Loucy (cell line): ENCODE measurements around the gene RTN3.
A peak's percentile ranks its signal among the peaks of the same experiment; 100 is the strongest.

Source experiments
- H2AFZ ChIP-seq: fragments of 200-600 bp; sonication (generic); 2 replicates; pipeline ENCODE4 v1.6.0; 2016; ENCODE audit warnings: antibody characterized with exemption, mild to moderate bottlenecking, low read length, moderate library complexity
- H3F3A ChIP-seq: fragments of 200-600 bp; 2 replicates; pipeline ENCODE4 v1.6.0; 2016; ENCODE audit warnings: antibody characterized with exemption, low read depth, mild to moderate bottlenecking
- H3K27me3 ChIP-seq: fragments of 200-600 bp; sonication (generic); 2 replicates; pipeline ENCODE4 v1.6.1; 2014; ENCODE audit warnings: low read length, mild to moderate bottlenecking; ENCODE audit not compliant: insufficient read depth, poor library complexity, severe bottlenecking
- H3K36me3 ChIP-seq: fragments of 200-600 bp; sonication (generic); 2 replicates; pipeline ENCODE4 v1.6.1; 2016; ENCODE audit warnings: low read length; ENCODE audit not compliant: insufficient read depth
- H3K4me1 ChIP-seq: fragments of 200-600 bp; sonication (generic); 2 replicates; pipeline ENCODE4 v1.5.1; 2014; ENCODE audit warnings: low read length, mild to moderate bottlenecking; ENCODE audit not compliant: insufficient read depth, poor library complexity, severe bottlenecking
- H3K4me2 ChIP-seq: fragments of 200-600 bp; sonication (generic); 2 replicates; pipeline ENCODE4 v1.6.0; 2014; ENCODE audit warnings: antibody characterized with exemption, low read length, low read depth, mild to moderate bottlenecking; ENCODE audit not compliant: poor library complexity, severe bottlenecking
- H3K4me3 ChIP-seq: fragments of 200-600 bp; sonication (generic); 2 replicates; pipeline ENCODE4 v1.5.1; 2014; ENCODE audit warnings: low read length, mild to moderate bottlenecking, mixed read lengths; ENCODE audit not compliant: poor library complexity, severe bottlenecking
- H3K79me2 ChIP-seq: fragments of 200-600 bp; sonication (generic); 2 replicates; pipeline ENCODE4 v1.6.1; 2014; ENCODE audit warnings: low read length; ENCODE audit not compliant: insufficient read depth
- H3K9ac ChIP-seq: fragments of 200-600 bp; sonication (generic); 2 replicates; pipeline ENCODE4 v1.6.0; 2014; ENCODE audit warnings: mild to moderate bottlenecking, low read depth, low read length, moderate library complexity; ENCODE audit not compliant: poor library complexity, severe bottlenecking
- H3K9me2 ChIP-seq: fragments of 200-600 bp; sonication (generic); replicated peaks from 2 replicates; pipeline ENCODE4 v1.6.1; 2016; ENCODE audit warnings: low read depth, low read length, mixed read lengths
- H3K9me3 ChIP-seq: fragments of 200-600 bp; sonication (generic); 2 replicates; pipeline ENCODE4 v1.6.1; 2014; ENCODE audit warnings: mild to moderate bottlenecking, antibody characterized with exemption, low read length, low read depth; ENCODE audit not compliant: insufficient read depth
- H4K20me1 ChIP-seq: fragments of 200-600 bp; sonication (generic); 2 replicates; pipeline ENCODE4 v1.6.0; 2014; ENCODE audit warnings: antibody characterized with exemption, low read length, mild to moderate bottlenecking; ENCODE audit not compliant: insufficient read depth, poor library complexity, severe bottlenecking
- EZH2phosphoT487 ChIP-seq: fragments of 200-600 bp; IDR thresholded peaks from 2 replicates; pipeline ENCODE4 v1.6.1; 2018; ENCODE audit warnings: antibody characterized with exemption, mild to moderate bottlenecking, moderate library complexity, borderline replicate concordance
- TF ChIP-seq, protein P1 (sequence below): fragments of 200-600 bp; sonication (generic); conservative IDR thresholded peaks from 2 replicates; pipeline ENCODE4 v1.5.1; 2014; ENCODE audit warnings: mild to moderate bottlenecking, antibody characterized with exemption, low read length

The RTN3 gene

DNA sequence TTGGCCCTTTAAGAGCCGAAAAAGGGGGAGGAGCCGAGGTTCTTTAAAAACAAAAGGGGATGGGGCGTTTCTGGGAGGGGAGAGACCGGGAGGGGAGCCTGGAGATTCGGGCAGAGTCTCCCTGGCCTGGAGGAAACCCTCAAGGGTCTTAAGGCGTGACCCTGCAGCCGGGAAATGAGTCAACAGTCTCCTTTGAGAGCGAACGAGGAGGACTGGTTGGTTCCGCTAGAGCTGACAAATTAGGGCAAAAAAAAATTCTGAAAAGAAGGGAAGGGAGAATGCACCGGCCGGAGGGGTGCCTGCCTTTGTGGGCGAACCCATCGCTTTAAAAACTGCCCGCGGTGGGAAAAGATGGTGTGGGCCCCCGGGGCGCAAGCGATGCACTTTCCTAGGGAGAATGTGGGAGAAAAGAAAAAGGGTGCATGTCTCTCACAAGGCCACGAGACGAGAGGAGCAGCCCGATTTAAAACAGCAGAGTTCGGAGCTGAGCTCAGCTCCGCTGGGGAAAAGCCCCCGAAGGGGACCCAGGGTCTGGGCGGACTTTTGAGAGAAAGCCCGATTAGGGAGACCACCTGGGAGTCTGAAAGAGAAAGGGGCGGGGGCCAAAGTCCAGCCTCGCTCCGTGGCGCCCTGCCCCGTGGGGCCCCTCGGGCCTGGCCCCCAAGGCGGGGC, 86.4 kb downstream of the RTN3 start:
- Histone ChIP-seq H3K79me2 (peaks cover 28% of the 10 kb centered on the region), H2AFZ (peak overlapping the region; percentile 34; the same call in 1 of the 2 replicates), H3F3A (peaks cover 4% of the 10 kb centered on the region; the same call in 1 of the 2 replicates), H3K4me2 (peak overlapping the region; percentile 98), H3K9me2 (no peaks in the 10 kb centered on the region), H4K20me1 (peaks cover 35% of the 10 kb centered on the region), H3K4me1 (peaks cover 38% of the 10 kb centered on the region), H3K4me3 (peak overlapping the region; percentile 98), H3K9ac (peak overlapping the region; percentile 74), H3K27me3 (peaks cover 8% of the 10 kb centered on the region), H3K9me3 (no peaks in the 10 kb centered on the region), H3K36me3 (no peaks in the 10 kb centered on the region)
- TF ChIP-seq, protein P1, sequence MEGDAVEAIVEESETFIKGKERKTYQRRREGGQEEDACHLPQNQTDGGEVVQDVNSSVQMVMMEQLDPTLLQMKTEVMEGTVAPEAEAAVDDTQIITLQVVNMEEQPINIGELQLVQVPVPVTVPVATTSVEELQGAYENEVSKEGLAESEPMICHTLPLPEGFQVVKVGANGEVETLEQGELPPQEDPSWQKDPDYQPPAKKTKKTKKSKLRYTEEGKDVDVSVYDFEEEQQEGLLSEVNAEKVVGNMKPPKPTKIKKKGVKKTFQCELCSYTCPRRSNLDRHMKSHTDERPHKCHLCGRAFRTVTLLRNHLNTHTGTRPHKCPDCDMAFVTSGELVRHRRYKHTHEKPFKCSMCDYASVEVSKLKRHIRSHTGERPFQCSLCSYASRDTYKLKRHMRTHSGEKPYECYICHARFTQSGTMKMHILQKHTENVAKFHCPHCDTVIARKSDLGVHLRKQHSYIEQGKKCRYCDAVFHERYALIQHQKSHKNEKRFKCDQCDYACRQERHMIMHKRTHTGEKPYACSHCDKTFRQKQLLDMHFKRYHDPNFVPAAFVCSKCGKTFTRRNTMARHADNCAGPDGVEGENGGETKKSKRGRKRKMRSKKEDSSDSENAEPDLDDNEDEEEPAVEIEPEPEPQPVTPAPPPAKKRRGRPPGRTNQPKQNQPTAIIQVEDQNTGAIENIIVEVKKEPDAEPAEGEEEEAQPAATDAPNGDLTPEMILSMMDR: no peak
- TF ChIP-seq EZH2phosphoT487: no peak

DNA sequence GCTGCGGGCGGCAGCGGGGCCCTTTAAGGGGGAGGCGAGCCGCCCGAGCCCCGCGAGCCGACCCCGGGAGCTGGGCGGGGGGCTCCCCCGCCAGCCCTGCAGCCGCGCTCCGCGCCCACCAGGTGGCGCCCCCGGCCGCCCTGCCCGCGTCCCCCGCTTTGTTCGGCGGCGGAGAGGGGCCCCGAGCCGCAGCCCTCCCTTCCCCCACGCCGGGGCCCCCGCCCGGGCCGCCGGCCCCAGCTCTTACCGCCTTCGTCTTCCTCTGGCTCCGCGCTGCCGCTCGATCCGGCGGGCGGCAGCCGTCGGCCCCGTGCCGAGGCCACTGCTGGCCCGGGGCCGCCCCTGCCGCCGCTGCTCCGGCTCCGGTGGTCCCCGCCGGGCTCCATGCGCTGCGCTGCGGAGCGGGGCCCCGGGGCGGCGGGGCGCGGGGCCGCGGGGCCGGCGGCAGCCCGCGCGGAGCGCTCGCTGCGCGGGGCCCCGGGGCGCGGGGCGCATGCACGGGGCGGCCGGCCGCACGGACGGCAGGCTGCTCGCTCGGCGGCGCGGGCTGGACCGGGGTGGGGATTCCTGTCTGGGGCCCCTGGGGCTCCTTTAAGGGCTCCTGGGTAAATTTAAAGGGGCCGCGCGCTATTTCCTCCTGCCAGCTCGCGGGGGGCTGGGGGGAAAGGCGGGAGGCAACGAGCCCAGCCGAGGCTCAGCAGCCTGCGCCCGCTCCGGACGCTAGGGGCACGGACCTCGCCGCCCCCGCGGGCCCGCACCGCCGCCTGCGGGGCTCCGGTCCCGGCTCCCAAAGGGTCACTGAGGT, 87.1 kb downstream of the RTN3 start, which contains the start of gene ZFTA:
ZFTA (minus strand) TSS at position 539 of the 805 bp plus-strand sequence; CDS start at position 386, 153 bp downstream.
- Histone ChIP-seq H3K36me3 (no peaks in the 10 kb centered on the region), H3K9me3 (no peaks in the 10 kb centered on the region), H3K4me2 (peak within 1 kb of the TSS; percentile 98), H3K9me2 (no peaks in the 10 kb centered on the region), H2AFZ (peak within 1 kb of the TSS; percentile 81), H4K20me1 (peaks cover 35% of the 10 kb centered on the region), H3K79me2 (peaks cover 28% of the 10 kb centered on the region), H3F3A (peaks cover 4% of the 10 kb centered on the region; the same call in 1 of the 2 replicates), H3K4me1 (peaks cover 38% of the 10 kb centered on the region), H3K27me3 (peaks cover 8% of the 10 kb centered on the region), H3K9ac (peak within 1 kb of the TSS; percentile 74), H3K4me3 (peak within 1 kb of the TSS; percentile 98)
- TF ChIP-seq EZH2phosphoT487: no peak
- TF ChIP-seq, protein P1: peak; percentile 45

DNA sequence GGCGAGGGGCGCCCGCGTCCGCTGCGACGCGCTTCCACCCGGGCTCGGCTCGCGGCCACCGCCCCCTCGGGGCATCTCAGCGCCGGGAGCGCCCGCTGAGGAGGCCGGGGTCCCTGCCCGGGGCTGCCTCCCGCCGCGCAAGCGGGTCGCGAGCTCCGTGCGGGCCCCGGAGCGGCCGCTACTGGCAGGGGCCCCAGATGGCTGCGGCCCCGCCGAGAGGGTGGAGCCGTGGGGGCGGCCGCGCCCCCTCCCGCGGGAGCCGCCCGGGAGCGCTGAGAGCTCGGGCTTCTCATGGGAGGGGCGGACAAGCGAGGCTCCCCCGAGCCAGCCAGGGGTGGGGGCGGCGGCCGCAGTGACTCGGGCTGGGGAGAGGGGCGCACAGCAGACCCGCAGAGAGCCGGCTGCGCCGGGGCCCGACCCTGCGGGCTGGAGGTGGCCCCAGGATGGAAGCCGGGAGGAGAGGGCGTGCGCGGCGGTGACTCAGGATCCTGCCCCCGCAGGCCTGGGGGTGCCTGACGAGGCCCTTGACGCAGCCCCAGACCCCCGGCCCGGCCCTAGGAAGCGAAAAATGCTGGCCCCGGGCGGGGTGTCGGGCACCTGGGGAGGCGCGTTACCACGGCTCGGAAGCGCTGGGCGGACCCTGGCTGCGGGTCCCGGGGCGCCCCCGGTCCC, 87.9 kb downstream of the RTN3 start:
- no peaks in the 10 kb centered on the region for H3K9me3 ChIP-seq
- H3K36me3 ChIP-seq: no peaks in the 10 kb centered on the region
- H3K4me1 ChIP-seq: peaks cover 38% of the 10 kb centered on the region
- peak overlapping the region; percentile 81 for H2AFZ ChIP-seq
- H3K9ac ChIP-seq: peak overlapping the region; percentile 46
- H3K9me2 ChIP-seq: no peaks in the 10 kb centered on the region
- peaks cover 28% of the 10 kb centered on the region for H3K79me2 ChIP-seq
- peaks cover 8% of the 10 kb centered on the region for H3K27me3 ChIP-seq
- peaks cover 4% of the 10 kb centered on the region; the same call in 1 of the 2 replicates for H3F3A ChIP-seq
- peak overlapping the region; percentile 98 for H3K4me3 ChIP-seq
- peaks cover 35% of the 10 kb centered on the region for H4K20me1 ChIP-seq
- TF ChIP-seq, protein P1: no peak
- TF ChIP-seq EZH2phosphoT487: no peak
- H3K4me2 ChIP-seq: peak overlapping the region; percentile 83
